GM20000 (cell line): ENCODE measurements around the gene GGNBP2.

Experiments
- DNase-seq: peaks from one replicate; pipeline ENCODE4 v3.0.0; 2012; ENCODE audit warnings: low spot score
- CTCF ChIP-seq: IDR thresholded peaks from 2 replicates; pipeline ENCODE4 v1.5.1; 2012; ENCODE audit warnings: mild to moderate bottlenecking, control low read depth; ENCODE audit errors: extremely low read depth, missing control alignments

Gene GGNBP2, protein sequence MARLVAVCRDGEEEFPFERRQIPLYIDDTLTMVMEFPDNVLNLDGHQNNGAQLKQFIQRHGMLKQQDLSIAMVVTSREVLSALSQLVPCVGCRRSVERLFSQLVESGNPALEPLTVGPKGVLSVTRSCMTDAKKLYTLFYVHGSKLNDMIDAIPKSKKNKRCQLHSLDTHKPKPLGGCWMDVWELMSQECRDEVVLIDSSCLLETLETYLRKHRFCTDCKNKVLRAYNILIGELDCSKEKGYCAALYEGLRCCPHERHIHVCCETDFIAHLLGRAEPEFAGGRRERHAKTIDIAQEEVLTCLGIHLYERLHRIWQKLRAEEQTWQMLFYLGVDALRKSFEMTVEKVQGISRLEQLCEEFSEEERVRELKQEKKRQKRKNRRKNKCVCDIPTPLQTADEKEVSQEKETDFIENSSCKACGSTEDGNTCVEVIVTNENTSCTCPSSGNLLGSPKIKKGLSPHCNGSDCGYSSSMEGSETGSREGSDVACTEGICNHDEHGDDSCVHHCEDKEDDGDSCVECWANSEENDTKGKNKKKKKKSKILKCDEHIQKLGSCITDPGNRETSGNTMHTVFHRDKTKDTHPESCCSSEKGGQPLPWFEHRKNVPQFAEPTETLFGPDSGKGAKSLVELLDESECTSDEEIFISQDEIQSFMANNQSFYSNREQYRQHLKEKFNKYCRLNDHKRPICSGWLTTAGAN

GRCh38 chr17:36544307-36545076 lies at the start of gene GGNBP2:
TSS of gene GGNBP2 (plus strand) at chr17:36544919. CDS start at chr17:36545725, 806 bp downstream.
- DNase-seq, result peak; percentile 96
- no peak for TF ChIP-seq CTCF

DNA sequence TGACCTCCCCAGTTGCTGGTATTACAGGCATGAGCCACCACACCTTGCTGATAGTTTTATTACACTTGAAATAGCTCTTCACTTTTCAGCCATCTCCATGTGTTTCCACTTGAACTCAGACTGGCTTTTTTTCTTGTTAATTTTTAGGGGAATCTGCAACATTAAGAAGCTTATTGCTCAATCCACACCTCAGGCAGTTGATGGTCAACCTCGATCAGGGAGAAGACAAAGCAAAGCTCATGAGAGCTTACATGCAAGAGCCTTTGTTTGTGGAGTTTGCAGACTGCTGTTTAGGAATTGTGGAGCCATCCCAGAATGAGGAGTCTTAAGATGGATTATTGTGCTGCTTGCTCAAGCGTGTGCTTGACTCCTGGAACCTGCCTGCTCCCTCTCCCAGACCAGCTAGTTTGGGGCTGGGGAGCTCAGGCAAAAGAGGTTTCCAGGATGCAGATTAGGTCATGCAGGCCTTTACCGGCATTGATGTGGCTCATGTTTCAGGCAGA lies 49.6 kb upstream of the GGNBP2 start:
- TF ChIP-seq CTCF, result no peak
- no peak for DNase-seq

GRCh38 chr17:36496018-36496789 lies 48.5 kb upstream of the GGNBP2 start:
- no peak for DNase-seq
- no peak for TF ChIP-seq CTCF

DNA sequence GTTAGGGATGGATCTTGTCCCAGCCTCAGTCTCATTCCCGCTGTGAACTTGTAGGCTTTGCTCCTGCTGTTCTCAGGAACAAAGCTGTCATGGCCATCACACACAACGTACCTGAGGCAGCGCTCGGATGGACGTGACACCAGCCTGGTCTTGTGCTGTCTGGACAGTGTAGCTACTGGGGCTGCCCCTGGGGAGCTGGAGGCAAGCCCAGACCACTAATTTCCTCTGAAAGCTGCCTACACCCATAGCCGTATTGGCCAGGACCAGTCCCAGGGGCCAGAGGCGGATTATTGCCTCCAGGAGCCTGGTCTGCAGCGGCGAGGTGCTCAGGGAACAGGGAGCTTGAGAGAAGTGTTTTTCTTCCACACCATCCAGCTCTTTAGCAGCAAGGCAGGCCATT lies 46.6 kb upstream of the GGNBP2 start:
- no peak for DNase-seq

DNA sequence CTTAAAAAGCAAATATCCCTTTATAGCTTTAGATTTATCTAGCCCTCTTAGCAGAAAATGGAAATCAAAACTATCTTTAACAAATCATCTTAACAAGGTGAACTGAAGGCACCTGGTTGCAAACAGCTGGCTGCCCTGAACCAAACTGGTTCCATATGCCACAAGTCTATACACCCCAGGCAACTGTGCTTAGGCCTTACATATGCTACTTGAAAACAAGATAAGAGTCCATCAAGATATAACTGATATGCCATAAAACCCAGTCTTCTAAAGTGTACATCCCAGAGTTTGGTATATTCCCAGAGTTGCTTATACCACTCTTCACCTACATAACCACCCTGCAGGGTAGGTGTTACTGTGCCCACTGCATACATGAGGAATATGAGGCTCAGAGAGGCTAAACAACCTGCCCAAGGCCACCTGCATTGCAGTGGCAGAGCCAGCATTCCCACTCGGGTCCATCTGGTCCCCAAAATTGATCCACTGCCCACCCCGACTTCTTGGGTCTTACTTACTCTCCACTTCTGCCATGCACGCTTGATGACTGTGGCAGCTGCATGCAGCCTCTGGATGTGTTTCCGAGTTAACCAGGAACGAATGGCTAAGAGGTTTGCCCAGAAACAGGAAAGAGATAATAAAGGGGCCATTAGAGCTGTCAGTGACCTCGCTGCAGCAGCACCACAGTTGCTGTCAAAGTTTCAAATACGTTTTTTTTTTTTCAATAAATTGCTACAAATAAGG lies 46.0 kb upstream of the GGNBP2 start:
- TF ChIP-seq CTCF, result no peak
- no peak for DNase-seq

More for the DNA sequence above, 46.6 kb upstream of the GGNBP2 start:
- no peak for TF ChIP-seq CTCF

- DNase-seq, result no peak
Measured at GRCh38 chr17:36500745-36501225, 43.9 kb upstream of the GGNBP2 start.

More at GRCh38 chr17:36500745-36501225, 43.9 kb upstream of the GGNBP2 start:
- TF ChIP-seq CTCF, result no peak
